Measurements from ENCODE around the gene NLRP12. TPM values are rescaled to one million over a fixed set of nuclear protein-coding genes. Genes with fewer than 3 reads are reported as not detected.

The NLRP12 gene
- total and polyA plus RNA-seq, 10 of the 15 experiments (the other 5 are each of a cell fraction or from before 2014, with no cell fraction given): not detected

GRCh38 chr19:53849237-53849676 is 25.1 kb upstream of the NLRP12 start (continued):
- TF ChIP-seq NR2C2 (IDR thresholded peaks at IDR 0.05; ENCODE audit: borderline replicate concordance, control insufficient read depth, insufficient read length, low read depth) (no peak), PML (IDR thresholded peaks at IDR 0.05; ENCODE audit: low read length) (no peak), CHD4 (IDR thresholded peaks at IDR 0.05) (no peak)

GRCh38 chr19:53847555-53847954 is 23.4 kb upstream of the NLRP12 start:
- no peaks in the 10 kb centered on the region for H3K27me3 ChIP-seq (replicated peaks in 1 of 2; ENCODE audit: control insufficient read depth in 2 of 2, insufficient read depth in 2 of 2, low read length in 1 of 2)
- TF ChIP-seq ELK1 (IDR thresholded peaks at IDR 0.05; ENCODE audit: low read depth, low read length): no peak
- TF ChIP-seq BCL3 (IDR thresholded peaks at IDR 0.05; ENCODE audit: borderline replicate concordance, insufficient read depth, low read depth, low read length, poor library complexity, severe bottlenecking): no peak
- TF ChIP-seq PBX3 (IDR thresholded peaks at IDR 0.05; ENCODE audit: insufficient replicate concordance, low read depth, low read length): no peak
- TF ChIP-seq GATAD2B (conservative IDR thresholded peaks at IDR 0.05; ENCODE audit: low read depth): no peak
- TF ChIP-seq RELA (IDR thresholded peaks at IDR 0.05; ENCODE audit: borderline replicate concordance, partially characterized antibody): no peak
- no peak for TF ChIP-seq CBFB (IDR thresholded peaks at IDR 0.05; ENCODE audit: low read depth)
- TF ChIP-seq SKIL (IDR thresholded peaks at IDR 0.05; ENCODE audit: low read depth, poor library complexity, severe bottlenecking): no peak
- TF ChIP-seq SUPT20H (IDR thresholded peaks at IDR 0.05; ENCODE audit: borderline replicate concordance, control insufficient read depth, low read depth, low read length): no peak
- no peak for TF ChIP-seq E2F8 (IDR thresholded peaks at IDR 0.05; ENCODE audit: low read depth, partially characterized antibody)
- TF ChIP-seq ZSCAN29 (IDR thresholded peaks at IDR 0.05): no peak
- TF ChIP-seq IKZF2 (IDR thresholded peaks at IDR 0.05): no peak
- TF ChIP-seq STAT1 (conservative IDR thresholded peaks at IDR 0.05): no peak

More at GRCh38 chr19:53847555-53847954, 23.4 kb upstream of the NLRP12 start:
- ChIA-PET CTCF (no interaction called here), RAD21 (ENCODE audit: unreplicated experiment) (no interaction called here), SMC1A (ENCODE audit: uncharacterized antibody, unreplicated experiment) (no interaction called here), POLR2A (no interaction called here)
- BruUV-seq (replicated peaks): no TSS peak
- Histone ChIP-seq H3K4me3 (no peak overlapping the region), H3K79me2 (ENCODE audit: control insufficient read depth, insufficient read depth, low read length) (no peaks in the 10 kb centered on the region), H3K27ac (ENCODE audit: control insufficient read depth, insufficient read depth) (no peak overlapping the region), H3K4me2 (ENCODE audit: control insufficient read depth, insufficient read depth) (no peak overlapping the region), H4K20me1 (ENCODE audit: control insufficient read depth, insufficient read depth) (no peaks in the 10 kb centered on the region), H2AFZ (ENCODE audit: control insufficient read depth, low read depth, low read length) (no peak overlapping the region), H3K4me1 (ENCODE audit: control insufficient read depth, insufficient read depth, low read length) (no peaks in the 10 kb centered on the region), H3K9me3 (replicated peaks; ENCODE audit: control insufficient read depth, insufficient read depth, low read length) (no peaks in the 10 kb centered on the region; the same call in 2 of the 3 replicates), H3K9ac (ENCODE audit: control insufficient read depth, insufficient read depth, low read length) (no peak overlapping the region), H3K36me3 (ENCODE audit: control insufficient read depth in 2 of 2, insufficient read depth in 2 of 2, low read length in 1 of 2) (no peaks in the 10 kb centered on the region)
- ATAC-seq (no peak), FAIRE-seq (no peak), DNase-seq (ENCODE audit: low read depth, low spot score) (no peak)
- intact Hi-C loops (cut with micrococcal nuclease; ENCODE audit: unreplicated experiment) (no loop called here), in situ Hi-C loops (cut with MboI) (no loop called here)
- 40% methylated on average over 8 of the region's 8 CpGs for WGBS (ENCODE audit: insufficient coverage, insufficient replicate concordance, low lambda C conversion rate, missing lambda C conversion rate)

All from GM12878 (cell line).